SKM-1 treated with dmso at 0.1 percent for 144 hours (cell line): Measurements from ENCODE around the gene MACIR.
"Not testable (repeated sequence)": the region's sequence is repeated elsewhere in the genome, so short reads cannot be mapped to it uniquely, and the experiment has no call there.

Source experiments
- DNase-seq: peaks from one replicate; lab custom pipeline; 2025; ENCODE audit not compliant: unreplicated experiment; lab: John Stamatoyannopoulos, UW

Gene MACIR, protein sequence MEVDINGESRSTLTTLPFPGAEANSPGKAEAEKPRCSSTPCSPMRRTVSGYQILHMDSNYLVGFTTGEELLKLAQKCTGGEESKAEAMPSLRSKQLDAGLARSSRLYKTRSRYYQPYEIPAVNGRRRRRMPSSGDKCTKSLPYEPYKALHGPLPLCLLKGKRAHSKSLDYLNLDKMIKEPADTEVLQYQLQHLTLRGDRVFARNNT

DNA sequence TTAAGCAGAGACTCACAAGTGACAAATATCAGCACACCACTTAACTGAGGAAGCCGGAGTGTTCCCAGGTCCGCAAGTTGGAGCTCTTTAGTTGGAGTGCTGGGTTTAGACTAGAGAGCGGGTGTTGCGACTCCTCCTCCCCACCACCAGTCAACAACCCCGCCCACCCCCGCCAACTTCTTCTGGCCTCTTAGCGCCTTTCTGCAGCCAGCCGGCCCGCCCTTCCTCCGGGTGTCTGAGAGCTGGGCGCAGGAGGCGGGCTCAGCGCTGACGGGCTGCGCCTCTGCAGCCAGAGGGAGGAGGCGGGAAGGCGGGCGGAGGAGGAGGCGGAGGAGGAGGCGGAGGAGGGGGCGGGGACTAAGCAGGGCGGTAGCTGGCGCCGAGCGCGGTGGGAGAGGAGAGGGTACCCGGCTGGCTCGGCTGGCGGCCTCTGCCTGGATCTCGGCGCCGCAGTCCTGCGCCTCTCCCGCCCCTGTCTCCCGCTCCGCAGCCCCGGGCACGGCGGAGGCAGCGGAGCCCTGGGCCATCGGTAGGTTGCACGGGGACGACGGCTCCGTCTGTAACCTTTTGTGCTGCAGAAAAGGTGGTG is at the start of gene MACIR:
Gene MACIR, plus strand, starts transcription at position 396 of the 589 bp plus-strand sequence. CDS start 17,157 bp downstream, outside the sequence.
- peak; percentile 97 for DNase-seq

DNA sequence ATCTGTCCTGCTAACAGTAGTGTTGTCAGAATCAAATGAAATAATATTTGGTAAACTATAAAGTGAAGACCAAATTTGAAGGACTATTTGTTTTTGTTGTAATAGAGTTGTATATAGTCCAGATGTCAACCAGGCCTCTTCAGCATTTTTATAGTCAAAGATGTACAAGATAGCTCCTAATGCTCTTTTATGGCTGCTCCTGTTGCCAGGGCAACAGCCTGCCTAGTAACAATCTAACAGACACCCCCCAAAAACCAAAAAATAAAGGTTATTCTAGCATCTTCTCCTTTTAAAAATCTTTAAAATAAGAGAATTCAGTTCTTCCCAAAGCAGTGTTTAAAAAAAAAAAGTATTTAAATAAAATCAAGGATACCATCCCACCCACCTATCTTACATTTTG is 49.5 kb upstream of the MACIR start:
- DNase-seq: no peak

DNA sequence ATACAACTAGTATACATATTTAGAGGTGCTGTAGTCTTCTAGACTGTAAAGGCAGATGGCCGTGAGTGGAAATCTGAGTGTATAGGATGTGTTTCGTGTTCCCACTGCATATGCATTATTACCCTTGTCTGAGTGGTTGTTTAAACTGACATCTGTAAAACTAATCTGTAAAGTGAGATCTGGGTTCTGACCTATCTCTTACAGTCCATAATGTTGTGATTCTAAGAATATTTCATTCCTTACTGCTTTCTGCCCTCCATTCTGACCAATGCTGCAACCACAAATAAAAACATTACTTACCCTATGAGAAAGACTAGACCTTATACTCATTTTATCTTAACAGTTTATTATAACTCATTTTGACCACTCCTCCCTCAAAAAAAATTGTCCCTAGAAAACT is 47.6 kb upstream of the MACIR start:
- no peak for DNase-seq

DNA sequence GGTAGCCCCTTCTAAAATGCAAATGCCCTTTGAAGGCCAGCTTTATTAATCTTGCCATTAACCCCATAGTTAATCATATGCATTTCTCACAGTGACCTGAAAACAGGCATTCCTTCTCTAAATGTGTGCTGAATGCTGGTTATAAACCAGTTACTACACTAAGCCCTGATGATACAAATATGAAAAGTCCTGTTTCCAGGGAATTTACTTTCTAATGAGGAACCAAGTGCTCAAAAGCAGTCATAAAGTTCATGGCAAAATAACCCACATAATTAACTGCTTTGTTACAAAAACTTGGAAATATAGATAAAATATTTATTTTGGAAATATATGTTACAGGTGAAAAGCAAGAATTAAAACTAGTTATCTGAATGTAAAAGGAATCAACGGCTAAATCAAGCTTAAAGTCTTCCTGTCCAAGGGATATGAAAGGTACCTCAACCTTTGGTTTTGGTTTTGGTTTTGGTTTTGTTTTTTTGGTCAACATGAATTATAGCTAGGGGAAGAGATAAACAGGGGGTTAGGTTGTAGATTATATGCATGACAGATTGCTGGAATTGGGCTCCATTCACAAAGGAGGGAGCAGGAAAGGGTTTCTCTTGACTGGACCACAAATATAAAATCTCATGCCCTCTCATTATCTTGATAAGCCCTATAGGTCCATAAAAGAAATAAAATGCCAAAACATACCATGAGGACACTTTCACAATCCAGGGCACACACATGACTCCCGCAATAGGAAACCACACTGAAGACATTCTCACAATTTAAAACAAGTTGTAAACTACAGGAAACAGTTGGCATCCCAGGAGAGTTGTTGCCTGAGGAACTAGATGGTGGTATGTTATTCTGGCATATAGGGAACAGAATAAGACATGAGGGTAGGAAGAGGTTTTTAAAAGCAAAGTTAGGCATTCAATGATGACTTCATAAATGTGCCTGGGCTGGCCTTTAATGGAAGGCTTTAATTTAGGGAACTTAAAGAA is 46.7 kb upstream of the MACIR start:
- DNase-seq: peak; percentile 12

DNA sequence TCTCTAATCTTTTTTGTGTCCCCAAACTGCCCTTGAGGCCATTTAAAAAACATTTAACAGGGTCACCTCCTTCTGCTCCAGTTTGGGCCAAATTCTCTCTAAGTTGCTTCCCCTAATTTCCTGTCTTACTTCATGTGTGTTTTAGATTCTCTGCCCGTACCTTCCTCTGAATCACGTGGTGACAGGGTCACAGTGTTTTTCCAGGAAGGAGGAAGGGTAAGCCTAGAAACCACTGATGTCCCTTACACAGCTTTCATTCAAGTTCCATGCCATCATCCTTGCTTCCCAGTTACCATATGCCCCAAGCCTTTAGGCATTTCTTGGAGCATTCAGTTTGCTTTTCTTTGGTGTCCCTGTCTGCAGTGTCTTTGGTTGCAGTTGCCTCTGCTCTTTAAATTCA is 42.4 kb upstream of the MACIR start:
- DNase-seq: peak; percentile 4

DNA sequence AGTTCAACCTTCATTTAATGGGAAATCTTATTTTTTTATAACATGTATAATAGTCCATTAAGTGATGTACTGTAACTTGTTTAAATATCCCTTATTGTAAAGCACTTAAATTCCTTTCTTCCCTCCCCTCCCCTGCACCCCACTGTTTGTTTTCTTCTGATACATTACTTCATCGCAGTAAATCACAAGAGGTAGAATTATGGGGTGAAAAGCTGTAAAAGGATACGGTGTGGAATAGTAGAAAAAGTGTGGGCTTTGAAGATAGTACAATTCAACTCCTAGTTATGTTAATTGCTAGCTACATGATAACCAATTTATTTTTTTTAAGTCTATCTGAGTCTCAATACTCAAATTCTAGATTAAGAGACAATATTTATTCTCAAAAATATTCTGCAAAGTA is 41.9 kb upstream of the MACIR start:
- DNase-seq: no peak

DNA sequence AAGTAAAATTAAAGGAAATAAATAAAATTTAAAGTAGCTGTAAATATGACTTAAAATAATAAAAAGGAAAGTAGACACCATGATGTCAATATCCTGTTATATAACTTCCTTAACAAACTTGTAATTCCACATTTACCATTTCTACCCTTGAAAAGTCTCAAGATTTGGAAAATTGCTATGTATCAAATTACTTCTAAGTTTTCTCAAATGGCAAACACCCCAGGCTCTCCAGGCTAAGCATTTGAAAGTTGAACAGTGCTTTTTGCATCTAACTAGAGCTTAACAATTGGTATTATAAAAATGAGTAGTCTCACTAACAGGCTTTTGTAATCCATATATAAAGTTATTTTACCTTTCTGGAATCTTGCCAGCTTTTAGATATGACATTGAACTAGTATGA is 41.5 kb upstream of the MACIR start:
- no peak for DNase-seq

DNA sequence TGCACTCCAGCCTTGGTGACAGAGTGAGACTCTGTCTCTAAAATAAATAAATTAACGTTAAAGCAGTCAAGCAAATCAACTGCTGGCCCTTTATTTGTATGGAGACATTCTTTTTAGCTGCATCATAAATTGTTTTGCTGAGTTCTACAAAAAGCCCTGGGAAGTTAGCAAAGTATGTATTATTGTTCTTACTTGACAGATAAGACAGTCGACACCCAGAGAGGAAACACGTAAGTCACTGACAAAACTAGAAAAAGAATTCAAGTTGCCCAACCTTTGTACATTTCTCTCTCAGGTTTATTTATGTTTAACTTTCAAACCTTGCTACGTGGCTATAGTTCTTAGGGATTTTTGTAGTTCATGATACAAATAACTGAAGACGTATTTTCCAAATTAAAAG is 40.4 kb upstream of the MACIR start:
- no peak for DNase-seq

DNA sequence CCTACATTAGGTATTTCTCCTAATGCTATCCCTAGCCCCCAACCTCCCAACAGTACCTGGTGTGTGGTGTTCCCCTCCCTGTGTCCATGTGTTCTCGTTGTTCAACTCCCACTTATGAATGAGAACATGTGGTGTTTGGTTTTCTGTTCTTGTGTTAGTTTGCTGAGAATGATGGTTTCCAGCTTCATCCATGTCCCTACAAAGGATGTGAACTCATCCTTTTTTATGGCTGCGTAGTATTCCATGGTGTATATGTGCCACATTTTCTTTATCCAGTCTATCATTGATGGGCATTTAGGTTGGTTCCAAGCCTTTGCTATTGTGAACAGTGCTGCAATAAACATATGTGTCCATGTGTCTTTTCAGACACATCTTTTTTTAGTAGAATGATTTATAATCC is 39.5 kb upstream of the MACIR start:
- DNase-seq: not testable (repeated sequence)

DNA sequence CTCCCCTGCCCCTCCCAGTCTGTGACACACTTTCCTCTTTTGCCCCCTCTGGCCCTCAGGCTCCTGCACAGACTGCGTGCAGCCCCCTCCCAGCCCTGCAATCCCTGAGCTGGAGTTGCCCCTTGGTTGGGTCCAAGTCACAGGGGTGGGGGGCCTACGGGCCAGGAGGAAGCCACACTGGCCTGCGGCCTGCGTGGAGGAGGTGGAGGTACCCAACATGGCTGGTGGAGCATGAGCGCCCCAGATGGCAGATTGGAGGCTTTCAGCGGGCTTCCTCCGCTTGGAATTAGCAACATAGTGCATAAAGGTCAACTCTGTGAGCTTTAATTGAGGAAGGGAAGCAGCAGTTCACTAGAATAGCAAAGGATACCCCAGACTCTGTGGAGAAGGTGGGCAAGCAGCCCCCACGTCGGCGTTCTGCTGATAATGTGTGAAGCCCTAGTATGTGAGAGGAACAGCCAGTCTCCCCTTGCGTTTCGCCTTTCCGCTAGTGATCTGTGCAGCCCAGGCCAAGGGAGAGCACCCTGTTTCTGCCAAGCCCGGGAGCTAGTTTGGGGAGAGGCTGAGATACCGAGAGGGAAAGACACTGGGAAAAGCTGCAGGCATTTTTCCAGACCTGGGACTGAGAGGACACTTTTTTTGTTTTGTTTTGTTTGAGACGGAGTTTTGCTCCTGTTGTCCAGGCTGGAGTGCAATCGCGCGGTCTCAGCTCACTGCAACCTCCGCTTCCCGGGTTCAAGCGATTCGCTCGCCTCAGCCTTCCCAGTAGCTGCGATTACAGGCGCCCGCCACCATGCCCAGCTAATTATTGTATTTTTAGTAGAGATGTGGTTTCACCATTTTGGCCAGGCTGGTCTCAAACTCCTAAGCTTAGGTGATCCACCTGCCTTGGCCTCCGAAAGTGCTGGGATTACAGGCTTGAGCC is 35.3 kb upstream of the MACIR start:
- no peak for DNase-seq

DNA sequence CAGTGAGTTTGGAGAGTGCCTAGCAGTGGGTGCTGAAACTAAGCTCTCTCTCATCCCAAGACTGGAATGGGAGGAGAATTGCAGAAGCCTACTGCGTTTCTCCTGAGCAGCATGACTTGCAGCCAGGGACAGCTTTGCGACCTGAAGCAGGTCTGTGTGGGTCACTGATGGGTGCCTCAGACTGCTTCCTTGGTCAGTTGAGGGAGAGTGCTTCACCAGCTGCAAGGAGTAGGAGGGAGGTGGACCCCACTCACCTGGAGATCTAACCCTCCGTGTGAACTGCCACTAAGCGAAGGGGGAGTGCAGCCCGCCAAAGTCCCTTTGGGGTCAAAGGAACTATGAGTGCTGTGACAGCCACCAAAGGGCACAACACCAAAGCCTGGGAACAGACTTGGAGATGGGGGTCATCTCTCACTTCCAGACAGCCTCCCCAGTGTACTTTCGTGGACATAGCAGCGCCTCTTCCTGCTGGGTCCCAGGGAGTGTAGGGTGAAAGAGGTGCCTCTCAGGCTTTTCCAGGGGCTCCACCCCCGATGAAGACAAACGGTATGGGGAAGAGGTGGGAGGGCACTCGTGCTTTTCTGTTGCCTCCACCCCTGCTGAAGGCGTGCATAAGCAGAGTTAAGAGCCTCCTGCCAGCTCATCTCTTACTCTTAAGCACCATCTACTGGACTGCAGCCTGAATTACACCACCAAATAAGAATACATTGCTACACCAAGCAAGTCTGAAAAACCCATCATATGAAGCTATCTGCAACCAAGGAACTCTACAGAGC is 34.3 kb upstream of the MACIR start:
- DNase-seq: peak; percentile 70

DNA sequence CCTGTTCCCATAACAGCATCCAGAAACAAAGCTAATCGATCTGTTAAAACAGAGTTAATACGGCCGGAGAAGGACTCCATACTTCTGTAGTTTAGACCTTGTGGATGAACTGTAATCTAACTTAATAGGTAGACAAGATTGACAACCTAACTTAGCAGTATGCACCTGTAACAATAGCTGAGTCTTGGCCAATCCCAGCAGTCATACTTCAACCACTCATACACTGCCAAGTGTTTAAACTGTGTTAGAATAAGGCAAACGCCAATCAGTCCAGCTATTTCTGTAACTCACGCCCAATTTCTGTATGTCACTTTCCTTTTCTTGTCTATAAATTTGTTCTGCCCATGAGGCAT is 33.7 kb upstream of the MACIR start:
- no peak for DNase-seq

DNA sequence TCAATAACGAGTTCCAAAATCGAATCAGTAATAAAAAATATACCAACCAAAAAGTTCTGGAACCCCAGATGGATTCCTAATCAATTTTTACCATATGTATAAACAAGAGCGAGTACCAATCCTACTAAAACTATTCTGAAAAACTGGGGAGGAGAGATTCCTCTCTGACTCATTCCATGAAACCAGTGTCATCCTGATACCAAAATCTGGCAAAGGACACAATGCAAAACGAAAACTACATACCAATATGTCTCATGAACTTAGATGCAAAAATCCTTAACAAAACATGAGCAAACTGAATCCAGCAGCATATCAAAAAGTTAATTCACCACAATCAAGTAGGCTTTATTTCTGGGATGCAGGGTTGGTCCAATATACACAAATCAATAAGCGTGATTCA is 30.5 kb upstream of the MACIR start:
- DNase-seq: no peak

DNA sequence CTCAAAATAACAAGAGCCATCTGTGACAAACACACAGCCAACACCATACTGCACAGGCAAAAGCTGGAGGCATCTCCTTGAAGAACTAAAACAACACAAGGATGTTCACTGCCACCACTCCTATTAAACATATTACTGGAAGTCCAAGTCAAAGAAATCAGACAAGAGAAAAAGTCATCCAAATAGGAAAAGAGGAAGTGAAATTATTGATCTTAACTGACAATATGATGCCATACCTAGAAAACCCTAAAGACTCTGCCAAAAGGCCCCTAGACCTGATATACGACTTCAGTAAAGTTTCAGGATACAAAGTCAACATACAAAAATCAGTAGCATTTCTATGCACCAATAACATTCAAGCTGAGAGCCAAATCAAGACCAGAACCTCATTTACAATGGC is 30.0 kb upstream of the MACIR start:
- peak; percentile 37 for DNase-seq

DNA sequence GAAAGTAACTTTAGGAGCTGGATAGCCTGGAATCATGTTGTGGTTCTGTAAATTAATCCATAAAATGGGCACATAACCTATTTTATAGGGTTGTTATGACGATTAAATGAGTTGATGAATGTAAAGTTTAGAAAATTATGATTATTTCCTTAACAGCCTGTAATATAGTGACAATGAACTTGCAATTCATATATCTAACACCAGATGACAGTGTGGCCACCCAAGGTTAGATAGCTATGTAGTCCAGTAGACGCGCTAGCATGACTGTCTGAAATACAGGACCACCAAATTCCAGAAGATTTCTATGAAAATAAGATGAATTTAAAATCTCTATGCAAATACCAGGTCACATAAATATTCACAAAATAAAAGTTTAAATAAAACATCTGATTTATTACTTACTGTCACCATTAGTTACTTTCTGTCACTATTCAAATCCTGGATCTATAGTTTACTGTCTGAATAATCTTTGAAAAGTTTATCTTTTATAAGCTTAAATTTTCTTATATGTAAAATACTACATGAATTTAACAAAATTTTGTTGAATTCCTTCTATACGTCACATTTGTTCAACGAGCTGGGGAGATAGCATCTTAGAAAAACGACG is 26.1 kb upstream of the MACIR start:
- DNase-seq: peak; percentile 11

DNA sequence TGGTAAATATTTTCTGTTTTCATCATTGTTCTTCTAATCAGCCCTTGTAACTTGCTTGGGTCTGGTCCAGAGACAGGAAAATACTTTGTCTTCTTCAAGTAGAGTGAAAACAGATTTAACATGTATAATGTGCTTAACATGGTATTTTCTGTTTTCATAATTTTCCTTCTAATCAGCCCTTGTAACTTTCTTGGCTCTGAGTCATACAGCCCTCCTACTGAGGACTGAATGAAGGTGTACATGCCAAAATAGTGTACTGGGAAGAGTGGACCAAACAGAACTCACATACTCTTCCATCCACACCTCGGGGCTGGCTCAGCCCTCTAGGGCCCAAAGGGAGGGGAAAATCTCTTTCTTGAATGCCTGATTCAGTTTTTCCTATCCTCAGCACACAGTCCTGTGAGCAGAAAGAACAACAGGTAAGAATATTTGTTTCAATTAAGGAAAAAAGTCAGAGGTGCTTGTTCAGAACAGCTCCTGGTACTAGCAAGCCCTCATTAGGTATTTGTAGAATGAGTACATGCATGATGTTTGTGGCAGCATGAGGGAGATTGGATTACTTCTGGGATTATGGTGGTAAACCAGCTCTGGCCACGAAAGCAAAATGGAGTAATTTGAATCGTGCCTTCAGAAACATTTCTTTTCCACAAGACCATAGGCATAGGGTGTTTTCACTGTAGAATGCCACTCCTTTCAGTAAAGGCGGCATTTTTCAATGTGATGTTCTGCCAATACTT is 24.2 kb upstream of the MACIR start:
- DNase-seq: peak; percentile 30

DNA sequence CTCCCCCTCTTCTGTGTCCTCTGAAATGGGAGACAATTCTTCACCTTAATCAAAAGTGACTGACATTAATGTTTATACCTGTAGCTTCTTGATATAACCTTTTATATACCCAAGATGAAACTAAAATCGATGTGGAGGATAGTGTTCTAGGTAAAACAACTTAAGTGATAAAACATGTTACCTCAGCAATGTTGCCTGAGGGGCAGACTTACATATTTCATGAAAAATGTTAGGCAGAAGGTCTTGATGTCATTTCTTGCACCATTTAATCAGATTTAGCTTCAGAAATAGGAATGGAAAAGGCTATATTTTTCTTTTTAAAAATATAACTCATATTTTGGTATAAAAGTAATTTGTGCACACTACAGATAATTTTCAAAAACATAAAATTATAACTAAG is 22.7 kb upstream of the MACIR start:
- DNase-seq: no peak

DNA sequence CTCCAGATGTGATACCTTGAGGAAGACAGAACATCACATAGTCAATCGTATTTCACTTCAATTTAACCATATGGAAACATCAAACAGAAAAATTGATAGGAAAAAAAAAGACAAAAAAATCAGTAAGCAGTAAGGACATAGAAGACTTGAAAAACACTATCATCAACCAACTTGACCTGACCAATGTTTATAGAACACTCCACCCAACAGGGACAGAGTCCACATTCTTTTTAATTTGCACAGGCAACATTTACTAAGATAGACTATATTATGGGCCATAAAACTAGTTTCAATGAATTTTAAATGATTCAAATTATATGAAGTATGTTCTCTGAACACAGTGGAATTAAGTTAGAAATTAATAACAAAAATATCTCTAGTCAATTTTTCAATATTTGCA is 20.8 kb upstream of the MACIR start:
- no peak for DNase-seq

DNA sequence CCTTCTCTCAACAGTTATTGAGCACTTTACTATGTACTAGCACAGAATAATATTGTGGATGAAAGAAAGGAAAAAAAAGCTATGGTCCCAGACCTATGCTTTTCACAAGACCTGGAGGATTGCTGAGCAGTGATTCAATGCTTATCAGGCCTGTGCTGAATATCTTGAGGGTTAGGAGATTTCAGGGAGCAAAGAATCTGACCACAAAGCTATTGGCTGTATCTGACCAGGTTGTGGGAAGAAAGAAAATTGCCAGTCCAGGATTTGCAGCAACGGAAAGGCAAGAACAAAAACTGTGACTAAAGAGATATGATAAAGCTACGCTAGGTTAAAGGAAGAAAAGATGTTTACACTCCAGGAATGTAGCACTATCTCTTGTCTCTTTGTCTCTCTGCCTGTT is 14.9 kb upstream of the MACIR start:
- no peak for DNase-seq
